HepG2 (cell line): ENCODE data around the gene COL27A1. TPM values are rescaled to one million over a fixed set of nuclear protein-coding genes. Genes with fewer than 3 reads are reported as not detected.
A peak's percentile ranks its signal among the peaks of the same experiment; 100 is the strongest.

Source experiments
- ATAC-seq: fragments of 200-7000 bp; cut with Tn5 transposase; 3 replicates; pipeline ENCODE4 v1.9.1; 2020; ENCODE audit warnings: mild to moderate bottlenecking, moderate library complexity
- BruUV-seq: library from RNA; stranded (reverse); fragments of 400-500 nt; replicated peaks from 2 replicates; lab custom pipeline; 2021; lab: Mats Ljungman, UMichigan
- CTCF ChIA-PET: fragments of 300-600 bp; formaldehyde crosslinking; extraction: SDS; loops from one replicate; lab custom pipeline; 2021; ENCODE audit warnings: low total read pairs, inconsistent platforms, low intra/inter-chr PET ratio; lab: Yijun Ruan, JAX
- POLR2A ChIA-PET: fragments of 350-600 bp; sonication (Branson Sonifier 250); formaldehyde crosslinking; loops from one replicate; lab custom pipeline; 2020; ENCODE audit warnings: antibody characterized with exemption, inconsistent platforms; lab: Yijun Ruan, JAX
- DNase-seq: peaks from one replicate; pipeline ENCODE4 v3.0.0-alpha.2; 2015; ENCODE audit warnings: low spot score
- FAIRE-seq: peaks from 3 replicates; lab custom pipeline; 2011; peaks lifted over from hg19 to GRCh38; lab: Jason Lieb, UNC
- H2AFZ ChIP-seq: one replicate; pipeline ENCODE4 v1.6.1; 2011; ENCODE audit warnings: low read length, inconsistent platforms
- H3K27ac ChIP-seq: fragments of 300-600 bp; 3 replicates; pipeline ENCODE4 v1.8.0; 2011; ENCODE audit warnings: mixed run types, mild to moderate bottlenecking, mixed read lengths, low read length, inconsistent platforms; ENCODE audit not compliant: insufficient read depth; ENCODE audit errors: extremely low read length
- H3K27me3 ChIP-seq, 2 experiments: fragments of 200-600 bp in 1 of 2; 2 replicates in 1 of 2; 3 replicates in 1 of 2; pipeline versions ENCODE4 v1.6.0 to v1.8.0; 2011; ENCODE audit warnings: low read length in 2 of 2, mild to moderate bottlenecking in 2 of 2, moderate library complexity in 2 of 2, inconsistent platforms in 1 of 2; ENCODE audit not compliant: insufficient read depth in 2 of 2, control insufficient read depth in 1 of 2
- H3K36me3 ChIP-seq, 2 experiments: fragments of 200-600 bp in 1 of 2; replicated peaks in 1 of 2; 2 replicates in 1 of 2; 3 replicates in 1 of 2; pipeline versions ENCODE4 v1.5.1 to v1.8.0; 2011; ENCODE audit warnings: low read length in 2 of 2, inconsistent platforms in 1 of 2; ENCODE audit not compliant: insufficient read depth in 2 of 2, control insufficient read depth in 1 of 2
- H3K4me1 ChIP-seq: 2 replicates; pipeline ENCODE4 v1.5.1; 2012; ENCODE audit warnings: low read length, inconsistent platforms; ENCODE audit not compliant: insufficient read depth
- H3K4me2 ChIP-seq: 2 replicates; pipeline ENCODE4 v1.6.0; 2011; ENCODE audit warnings: low read depth, low read length, inconsistent platforms
- H3K4me3 ChIP-seq, 3 experiments: fragments of 200-600 bp in 1 of 3; sonication (generic), shearing (Covaris generic) in 1 of 3; replicated peaks in 1 of 3; 2 replicates each; pipeline ENCODE4 v1.5.1; 2011 to 2016; ENCODE audit warnings: low read length in 3 of 3, inconsistent platforms in 2 of 3, low read depth in 2 of 3, mild to moderate bottlenecking in 2 of 3, control low read depth in 1 of 3, mixed read lengths in 1 of 3; ENCODE audit not compliant: insufficient read depth in 1 of 3
- H3K79me2 ChIP-seq: one replicate; pipeline ENCODE4 v1.6.1; 2011; ENCODE audit warnings: low read length, inconsistent platforms; ENCODE audit not compliant: insufficient read depth
- H3K9ac ChIP-seq: 2 replicates; pipeline ENCODE4 v1.6.0; 2011; ENCODE audit warnings: mild to moderate bottlenecking, low read depth, low read length, inconsistent platforms; ENCODE audit not compliant: insufficient read depth
- H3K9me3 ChIP-seq: 2 replicates; pipeline ENCODE4 v1.5.1; 2012; ENCODE audit warnings: mild to moderate bottlenecking, low read length
- H4K20me1 ChIP-seq: 2 replicates; pipeline ENCODE4 v1.6.0; 2011; ENCODE audit warnings: inconsistent platforms, mild to moderate bottlenecking, low read length, moderate library complexity; ENCODE audit not compliant: insufficient read depth
- AGO2 ChIP-seq: fragments of 200-400 bp; formaldehyde crosslinking; optimal IDR thresholded peaks from 2 replicates; pipeline ENCODE3; 2017; ENCODE audit warnings: mild to moderate bottlenecking, low read depth, low read length, moderate library complexity
- KDM1A ChIP-seq: IDR thresholded peaks from 2 replicates; pipeline ENCODE4 v1.6.1; 2016; ENCODE audit warnings: missing compliant biosample characterization
- POGZ ChIP-seq: sonication (generic); formaldehyde crosslinking; IDR thresholded peaks from 2 replicates; pipeline ENCODE4 v1.4.0; 2020; ENCODE audit warnings: mild to moderate bottlenecking, missing genetic modification reagents
- RBM22 ChIP-seq: fragments of 200-400 bp; formaldehyde crosslinking; optimal IDR thresholded peaks from 2 replicates; pipeline ENCODE3; 2017; ENCODE audit warnings: mild to moderate bottlenecking, low read length, moderate library complexity
- WGBS: methylation state at CpG from one replicate; pipeline ENCODE4 v1.1.6; 2017; ENCODE audit warnings: low lambda C conversion rate; 5-methylcytosine and 5-hydroxymethylcytosine counted together
- in situ Hi-C: cut with HindIII; loops from 2 replicates; pipeline ENCODE4 v1.10.0; 2017; ENCODE audit warnings: low pct_unique_long_range_greater_than_20kb; ENCODE audit not compliant: extremely low pct_ligation_motif_present
- intact Hi-C: fragments of 100-400 bp; cut with micrococcal nuclease; formaldehyde crosslinking; loops from one replicate; pipeline ENCODE4 v1.10.0; 2022; ENCODE audit not compliant: unreplicated experiment
- polyA plus RNA-seq, 8 experiments: library from polyadenylated mRNA; depleted of rRNA in 3 of 8; stranded (reverse) in 7 of 8; unstranded in 1 of 8; fragments of >200 nt; fragmentation: Illumina TruSeq in 4 of 8; extraction: Trizol in 4 of 8; gene quantifications; 2 replicates each; pipeline versions ENCODE4 v1.2.1 to v1.2.3, GENCODE V29; 2011 to 2016; ENCODE audit warnings: low read depth in 4 of 8, missing spikeins in 1 of 8, mixed read lengths in 1 of 8; ENCODE audit not compliant: insufficient read depth in 1 of 8
- total RNA-seq, 5 experiments: library from RNA; depleted of rRNA; stranded (reverse); fragments of >200 nt; fragmentation: Illumina TruSeq; extraction: Trizol; gene quantifications; 2 replicates each; pipeline ENCODE4 v1.2.3, GENCODE V29; 2016; ENCODE audit warnings: low read depth in 1 of 5

COL27A1 gene
- total and polyA plus RNA-seq, 2 of the 13 experiments (the other 11 are each of a cell fraction or from before 2014, with no cell fraction given) = 71.3 to 89.1 TPM

- 0 out of 2 replicates have a peak, but pooled peaks have one; percentile 17 for TF ChIP-seq KDM1A (CRISPR knock-in tag)
Measured at GRCh38 chr9:114218264-114219120, 63.2 kb downstream of the COL27A1 start (continued).

- Histone ChIP-seq H3K4me3 (no peak overlapping the region), H3K9me3 (no peaks in the 10 kb centered on the region), H3K79me2 (no peaks in the 10 kb centered on the region), H3K27ac (no peak overlapping the region), H2AFZ (no peak overlapping the region), H3K4me2 (no peak overlapping the region)
- in situ Hi-C loops (no loop called here), intact Hi-C loops (loop anchor here (5.0 kb wide), 1 partner anchor 63 kb away; the partner anchor contains the start of gene COL27A1)
- DNase-seq = no peak
- BruUV-seq = no TSS peak
- 100% methylated on average over 1 of the region's 8 CpGs for WGBS
- no peak for FAIRE-seq
- TF ChIP-seq AGO2 (peak; percentile 45), POGZ (CRISPR knock-in tag) (no peak), RBM22 (peak; percentile 53)
- TF ChIP-seq, all 625 proteins: peak for 2
- Histone ChIP-seq H3K4me1 (peaks cover 19% of the 10 kb centered on the region), H3K36me3 (peaks cover 26 to 75% of the 10 kb centered on the region in 2 experiments), H4K20me1 (no peaks in the 10 kb centered on the region), H3K9ac (no peak overlapping the region), H3K27me3 (no peaks in the 10 kb centered on the region)
- POLR2A ChIA-PET = no interaction called here
- no peak for ATAC-seq
- CTCF ChIA-PET = no interaction called here
Measured at GRCh38 chr9:114220061-114220541, 64.8 kb downstream of the COL27A1 start.
